SK-N-SH (cell line): ENCODE measurements around the gene GRAMD2B. TPM values are rescaled to one million over a fixed set of nuclear protein-coding genes. Genes with fewer than 3 reads are reported as not detected.

Experiments used
- CTCF ChIA-PET: fragments of 300-600, 350-600 bp; formaldehyde crosslinking; extraction: SDS; loops from one replicate; lab custom pipeline; 2021; lab: Yijun Ruan, JAX
- POLR2A ChIA-PET: fragments of 350-600 bp; sonication (Branson Sonifier 250); formaldehyde crosslinking; extraction: SDS; loops from one replicate; lab custom pipeline; 2020; ENCODE audit warnings: antibody characterized with exemption, inconsistent platforms; lab: Yijun Ruan, JAX
- DNase-seq: peaks from one replicate; pipeline ENCODE4 v3.0.0; 2012
- H2AFZ ChIP-seq: fragments of 200-600 bp; sonication (generic); 2 replicates; pipeline ENCODE4 v1.8.1; 2016; ENCODE audit warnings: antibody characterized with exemption, mild to moderate bottlenecking, low read depth
- H3F3A ChIP-seq: fragments of 200-600 bp; sonication (generic); replicated peaks from 2 replicates; pipeline ENCODE3; 2016; ENCODE audit warnings: antibody characterized with exemption, mild to moderate bottlenecking; ENCODE audit not compliant: insufficient read depth
- H3K27ac ChIP-seq, 2 experiments: fragments of 200-500 bp in 1 of 2; fragments of 200-600 bp in 1 of 2; sonication (Bioruptor generic) in 1 of 2; sonication (generic), shearing (Covaris generic) in 1 of 2; 2 replicates each; pipeline versions ENCODE4 v1.5.1 to v1.6.1; 2014 to 2016; ENCODE audit warnings: low read depth in 2 of 2, inconsistent platforms in 1 of 2, low read length in 1 of 2, mild to moderate bottlenecking in 1 of 2, mixed read lengths in 1 of 2
- H3K27me3 ChIP-seq: fragments of 200-600 bp; sonication (generic), shearing (Covaris generic); 2 replicates; pipeline ENCODE4 v1.6.1; 2016; ENCODE audit warnings: mixed run types; ENCODE audit not compliant: insufficient read depth
- H3K36me3 ChIP-seq, 2 experiments: fragments of 200-500 bp in 1 of 2; fragments of 200-600 bp in 1 of 2; sonication (Bioruptor generic) in 1 of 2; sonication (generic) in 1 of 2; replicated peaks in 1 of 2; 2 replicates each; pipeline versions ENCODE3 to v1.5.1; 2014 to 2016; ENCODE audit warnings: low read length in 1 of 2, mild to moderate bottlenecking in 1 of 2; ENCODE audit not compliant: insufficient read depth in 2 of 2, control insufficient read depth in 1 of 2
- H3K4me1 ChIP-seq, 2 experiments: fragments of 200-500 bp in 1 of 2; fragments of 200-600 bp in 1 of 2; sonication (Bioruptor generic) in 1 of 2; sonication (generic), shearing (Covaris generic) in 1 of 2; 2 replicates each; pipeline versions ENCODE4 v1.5.1 to v1.6.1; 2014 to 2016; ENCODE audit warnings: low read depth in 1 of 2, low read length in 1 of 2, mixed run types in 1 of 2; ENCODE audit not compliant: insufficient read depth in 2 of 2, control insufficient read depth in 1 of 2
- H3K4me2 ChIP-seq: fragments of 200-600 bp; sonication (generic), shearing (Covaris generic); 2 replicates; pipeline ENCODE4 v1.6.1; 2017; ENCODE audit warnings: mixed run types
- H3K4me3 ChIP-seq, 2 experiments: fragments of 200-500 bp in 1 of 2; fragments of 200-600 bp in 1 of 2; sonication (Bioruptor generic) in 1 of 2; sonication (generic), shearing (Covaris generic) in 1 of 2; 2 replicates each; pipeline versions ENCODE4 v1.5.1 to v1.8.1; 2014 to 2016; ENCODE audit warnings: low read depth in 2 of 2, inconsistent platforms in 1 of 2, low read length in 1 of 2, mild to moderate bottlenecking in 1 of 2, mixed read lengths in 1 of 2, moderate library complexity in 1 of 2
- H3K79me2 ChIP-seq: fragments of 200-600 bp; sonication (generic); 2 replicates; pipeline ENCODE4 v1.8.1; 2017; ENCODE audit warnings: mild to moderate bottlenecking; ENCODE audit not compliant: insufficient read depth
- H3K9ac ChIP-seq: fragments of 200-600 bp; sonication (generic); 2 replicates; pipeline ENCODE4 v1.6.1; 2017; ENCODE audit warnings: mixed run types
- H3K9me2 ChIP-seq: fragments of 200-600 bp; sonication (generic); 2 replicates; pipeline ENCODE4 v1.6.1; 2017; ENCODE audit warnings: mixed run types
- H3K9me3 ChIP-seq: fragments of 200-600 bp; sonication (generic); 2 replicates; pipeline ENCODE4 v1.6.1; 2017; ENCODE audit warnings: mixed run types, mild to moderate bottlenecking, moderate library complexity
- H4K20me1 ChIP-seq: fragments of 200-600 bp; sonication (generic); 2 replicates; pipeline ENCODE4 v1.6.1; 2017; ENCODE audit warnings: mild to moderate bottlenecking, mixed run types; ENCODE audit not compliant: insufficient read depth
- ELF1 ChIP-seq: IDR thresholded peaks from 2 replicates; pipeline ENCODE4 v1.4.0; 2012
- EZH2phosphoT487 ChIP-seq: fragments of 200-600 bp; sonication (generic); IDR thresholded peaks from 2 replicates; pipeline ENCODE4 v1.6.1; 2017; ENCODE audit warnings: low read depth, mixed run types, mild to moderate bottlenecking, antibody characterized with exemption, moderate library complexity, borderline replicate concordance
- FOSL2 ChIP-seq: IDR thresholded peaks from 2 replicates; pipeline ENCODE4 v1.4.0; 2012; ENCODE audit warnings: low read depth, mild to moderate bottlenecking, moderate library complexity, borderline replicate concordance
- FOXM1 ChIP-seq: IDR thresholded peaks from 2 replicates; pipeline ENCODE4 v1.4.0; 2012; ENCODE audit warnings: low read depth, mild to moderate bottlenecking
- GATA2 ChIP-seq: sonication (generic); formaldehyde crosslinking; IDR thresholded peaks from 2 replicates; pipeline ENCODE4 v1.5.0; 2020; ENCODE audit warnings: mild to moderate bottlenecking, missing genetic modification reagents
- MAX ChIP-seq: IDR thresholded peaks from 2 replicates; pipeline ENCODE4 v1.4.0; 2012; ENCODE audit warnings: low read depth
- MXI1 ChIP-seq: IDR thresholded peaks from 2 replicates; pipeline ENCODE4 v1.6.1; 2012; ENCODE audit warnings: mild to moderate bottlenecking, low read depth, low read length, improper control_type of control experiment
- RAD21 ChIP-seq: IDR thresholded peaks from 2 replicates; pipeline ENCODE4 v1.6.1; 2012; ENCODE audit warnings: mild to moderate bottlenecking, low read length
- RCOR1 ChIP-seq: fragments of 150-350 bp; IDR thresholded peaks from 2 replicates; pipeline ENCODE4 v1.6.1; 2017; ENCODE audit warnings: antibody characterized with exemption, low read length
- REST ChIP-seq: IDR thresholded peaks from 2 replicates; pipeline ENCODE4 v1.6.1; 2012; ENCODE audit warnings: mild to moderate bottlenecking, low read depth, low read length, moderate library complexity
- RXRA ChIP-seq: IDR thresholded peaks from 2 replicates; pipeline ENCODE4 v1.4.0; 2012; ENCODE audit warnings: low read depth, mild to moderate bottlenecking, borderline replicate concordance
- SMC3 ChIP-seq: IDR thresholded peaks from 2 replicates; pipeline ENCODE4 v1.6.1; 2012; ENCODE audit warnings: low read depth, low read length, improper control_type of control experiment
- TAF1 ChIP-seq: IDR thresholded peaks from 2 replicates; pipeline ENCODE4 v1.6.1; 2012; ENCODE audit warnings: low read depth, mild to moderate bottlenecking, low read length, moderate library complexity, borderline replicate concordance
- YY1 ChIP-seq: IDR thresholded peaks from 2 replicates; pipeline ENCODE4 v1.4.0; 2012; ENCODE audit warnings: low read depth, mild to moderate bottlenecking
- ZBTB33 ChIP-seq: IDR thresholded peaks from 2 replicates; pipeline ENCODE4 v1.4.0; 2012; ENCODE audit warnings: low read depth, borderline replicate concordance
- WGBS: methylation state at CpG from one replicate; pipeline ENCODE4 v1.1.6; 2017; ENCODE audit warnings: low lambda C conversion rate; 5-methylcytosine and 5-hydroxymethylcytosine counted together
- polyA plus RNA-seq, 3 experiments: library from polyadenylated mRNA; depleted of rRNA; stranded (reverse); fragments of >200 nt; gene quantifications; 2 replicates each; pipeline ENCODE4 v1.2.3, GENCODE V29; 2012
- TF ChIP-seq, protein P1 (sequence below): fragments of 150-350 bp; IDR thresholded peaks from 2 replicates; pipeline ENCODE4 v1.6.1; 2017; ENCODE audit warnings: antibody characterized with exemption, low read length, low read depth, borderline replicate concordance

The GRAMD2B gene
- polyA plus RNA-seq, 1 of the 3 experiments (the other 2 are of a cell fraction): 16.0 TPM

DNA sequence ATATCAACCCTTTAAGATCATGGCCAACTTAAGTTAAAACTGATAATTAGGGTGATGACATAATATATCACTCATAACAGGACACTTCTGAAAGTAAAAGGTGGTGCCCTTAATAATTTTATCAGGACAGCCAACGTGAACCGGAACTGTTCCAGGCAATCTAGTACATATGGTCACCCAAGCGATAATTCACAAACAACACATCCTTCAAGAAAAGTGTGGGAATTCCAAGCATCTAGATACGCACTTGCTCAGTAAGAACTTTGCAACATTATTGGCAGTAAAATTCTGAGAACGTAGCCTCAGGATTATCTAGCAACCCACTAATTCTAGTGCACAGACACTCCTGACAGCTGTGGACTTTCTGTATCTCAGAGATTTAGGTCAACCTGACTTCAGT, 86.1 kb downstream of the GRAMD2B start:
- no peak overlapping the region for H3K27ac ChIP-seq
- H3K9me2 ChIP-seq: no peaks in the 10 kb centered on the region
- H3K79me2 ChIP-seq: no peaks in the 10 kb centered on the region
- WGBS: 94% methylated on average over 5 of the region's 5 CpGs
- CTCF ChIA-PET: no interaction called here
- H3K9me3 ChIP-seq: no peaks in the 10 kb centered on the region
- H4K20me1 ChIP-seq: no peaks in the 10 kb centered on the region
- no peaks in the 10 kb centered on the region for H3K27me3 ChIP-seq
- peak overlapping the region; percentile 64 for H2AFZ ChIP-seq
- H3K4me1 ChIP-seq: no peaks in the 10 kb centered on the region
- H3K4me3 ChIP-seq: no peak overlapping the region
- no peaks in the 10 kb centered on the region for H3K36me3 ChIP-seq
- no peak overlapping the region for H3K4me2 ChIP-seq
- TF ChIP-seq SMC3 (no peak), MXI1 (no peak), GATA2 (CRISPR knock-in tag) (no peak), EZH2phosphoT487 (no peak)
- no peaks in the 10 kb centered on the region for H3F3A ChIP-seq
- POLR2A ChIA-PET: no interaction called here
- DNase-seq: no peak
- H3K9ac ChIP-seq: no peak overlapping the region

DNA sequence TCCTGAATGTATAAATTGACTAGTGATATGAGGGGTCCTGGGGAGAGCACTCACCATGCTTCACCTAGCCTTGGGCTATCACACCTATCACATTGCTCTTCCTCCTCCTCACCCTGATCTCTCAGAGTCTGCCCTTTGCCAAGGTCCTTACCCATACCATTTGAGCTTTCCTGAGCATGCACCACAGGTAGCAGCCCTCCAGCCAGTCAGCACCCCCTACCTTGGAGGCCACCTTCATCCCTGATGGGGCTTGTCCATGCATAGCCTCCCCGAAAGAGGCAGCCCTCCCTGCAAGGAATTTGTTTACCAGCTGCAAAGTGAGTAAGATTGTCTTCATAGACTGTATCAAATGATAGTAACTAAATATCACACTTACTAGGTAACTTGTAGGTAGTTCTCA, 88.8 kb downstream of the GRAMD2B start:
- Histone ChIP-seq H3K4me3 (no peak overlapping the region), H3K79me2 (no peaks in the 10 kb centered on the region), H3K4me1 (peaks cover 6 to 19% of the 10 kb centered on the region in 2 experiments; a peak in 3 of 4 replicates), H4K20me1 (no peaks in the 10 kb centered on the region)
- no peak for DNase-seq
- WGBS: 76% methylated on average over 1 of the region's 1 CpG
- POLR2A ChIA-PET: no interaction called here
- TF ChIP-seq FOSL2 (no peak), FOXM1 (no peak), ELF1 (no peak), MAX (no peak), RCOR1 (no peak), RAD21 (no peak), RXRA (no peak), TAF1 (no peak)
- TF ChIP-seq, all 33 proteins: peak for 0
- no peak overlapping the region for H3K4me2 ChIP-seq
- no peak overlapping the region for H3K9ac ChIP-seq
- H3K9me2 ChIP-seq: no peaks in the 10 kb centered on the region
- no peak overlapping the region for H2AFZ ChIP-seq
- H3K9me3 ChIP-seq: no peaks in the 10 kb centered on the region
- H3K36me3 ChIP-seq: no peaks in the 10 kb centered on the region
- no peak overlapping the region for H3K27ac ChIP-seq
- H3K27me3 ChIP-seq: no peaks in the 10 kb centered on the region
- CTCF ChIA-PET: interaction anchor here (1.3 to 1.7 kb wide), 2 partner anchors 9 to 28 kb away, joined by 3 read pairs; no protein-coding TSS in a partner anchor
- H3F3A ChIP-seq: no peaks in the 10 kb centered on the region

DNA sequence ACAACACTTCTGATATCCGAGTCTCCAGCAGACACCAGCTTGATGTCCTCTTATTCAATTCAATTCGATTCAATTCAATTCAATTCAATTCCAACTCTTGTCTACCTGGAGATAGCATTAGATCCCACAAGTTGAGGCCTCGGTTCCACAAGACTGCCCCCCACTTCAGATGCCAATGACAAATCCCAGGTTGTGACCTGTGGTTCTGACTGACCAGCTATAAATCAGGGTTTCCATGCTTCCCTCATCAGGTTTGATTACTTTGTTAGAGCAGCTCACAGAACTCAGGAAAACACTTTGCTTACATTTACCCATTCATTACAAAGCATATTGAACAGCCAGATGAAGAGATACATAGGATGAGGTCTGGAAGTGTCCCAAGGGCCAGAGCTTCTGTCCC, 89.2 kb downstream of the GRAMD2B start:
- no peak overlapping the region for H3K9ac ChIP-seq
- POLR2A ChIA-PET: no interaction called here
- H3K27me3 ChIP-seq: no peaks in the 10 kb centered on the region
- H3K9me2 ChIP-seq: no peaks in the 10 kb centered on the region
- peaks cover 6 to 20% of the 10 kb centered on the region in 2 experiments; a peak in 3 of 4 replicates for H3K4me1 ChIP-seq
- no peaks in the 10 kb centered on the region for H3F3A ChIP-seq
- H2AFZ ChIP-seq: no peak overlapping the region
- H3K4me2 ChIP-seq: no peak overlapping the region
- CTCF ChIA-PET: interaction anchor here (1.0 to 1.7 kb wide), 3 partner anchors 9 to 28 kb away, joined by 3 to 5 read pairs (median 3); no protein-coding TSS in a partner anchor
- H3K36me3 ChIP-seq: no peaks in the 10 kb centered on the region
- DNase-seq: no peak
- H3K4me3 ChIP-seq: no peak overlapping the region
- no peak overlapping the region for H3K27ac ChIP-seq
- H3K9me3 ChIP-seq: no peaks in the 10 kb centered on the region
- WGBS: 71% methylated on average over 3 of the region's 3 CpGs
- no peaks in the 10 kb centered on the region for H4K20me1 ChIP-seq
- H3K79me2 ChIP-seq: no peaks in the 10 kb centered on the region
- TF ChIP-seq RAD21 (no peak), RXRA (no peak), SMC3 (no peak), REST (no peak), ELF1 (no peak), ZBTB33 (no peak), MXI1 (no peak), YY1 (no peak)
- TF ChIP-seq, protein P1, sequence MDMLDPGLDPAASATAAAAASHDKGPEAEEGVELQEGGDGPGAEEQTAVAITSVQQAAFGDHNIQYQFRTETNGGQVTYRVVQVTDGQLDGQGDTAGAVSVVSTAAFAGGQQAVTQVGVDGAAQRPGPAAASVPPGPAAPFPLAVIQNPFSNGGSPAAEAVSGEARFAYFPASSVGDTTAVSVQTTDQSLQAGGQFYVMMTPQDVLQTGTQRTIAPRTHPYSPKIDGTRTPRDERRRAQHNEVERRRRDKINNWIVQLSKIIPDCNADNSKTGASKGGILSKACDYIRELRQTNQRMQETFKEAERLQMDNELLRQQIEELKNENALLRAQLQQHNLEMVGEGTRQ: no peak
